Astrocyte (in vitro differentiated cells and primary cell): ENCODE data around the gene GSN.

Experiments
- CTCF ChIP-seq: IDR thresholded peaks from 2 replicates; pipeline ENCODE4 v1.5.1; 2011; ENCODE audit warnings: low read depth, mild to moderate bottlenecking, inconsistent platforms, low read length, moderate library complexity; ENCODE audit not compliant: insufficient read depth
- EZH2 ChIP-seq: IDR thresholded peaks from 2 replicates; pipeline ENCODE4 v1.6.1; 2012; ENCODE audit warnings: mild to moderate bottlenecking, low read length, inconsistent platforms; ENCODE audit not compliant: insufficient read depth

DNA sequence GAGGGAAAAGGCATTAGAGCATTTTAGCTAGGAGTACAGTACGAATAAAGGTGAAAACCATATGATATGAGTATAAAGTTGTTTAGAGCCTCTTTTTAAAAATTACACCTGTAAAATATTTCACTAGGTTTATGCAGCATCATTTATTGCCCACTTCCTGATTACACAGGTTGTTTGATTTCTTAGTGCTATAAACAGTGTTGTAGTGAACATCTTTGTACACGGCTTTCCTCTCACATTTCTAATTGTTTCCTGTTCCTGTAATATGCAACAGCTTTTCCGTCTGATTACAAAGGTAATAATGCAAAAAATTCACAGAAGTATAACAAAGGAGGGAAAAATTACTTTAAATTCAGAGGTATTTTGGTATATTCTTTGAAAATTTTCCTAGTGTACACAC is 89.0 kb downstream of the GSN start:
- TF ChIP-seq CTCF (no peak), EZH2 (no peak)
